Measurements from ENCODE around the gene EREG. TPM values are rescaled to one million over a fixed set of nuclear protein-coding genes. Genes with fewer than 3 reads are reported as not detected.

EREG gene
- total RNA-seq, 1 donor from 2014 or later: not detected

Other genes starting within 250 kb of the EREG start
- gene MTHFD2L, start 207.0 kb upstream of the EREG start, total RNA-seq: 9.1 TPM
- not detected for gene EPGN, start 56.7 kb upstream of the EREG start, total RNA-seq
- gene AREG, start 80.0 kb downstream of the EREG start, total RNA-seq: 0.75 TPM

Measured in Right ventricle myocardium superior (tissue), 1 donor.